IgD-negative memory B cell (primary cell): ENCODE data around the gene ARV1. TPM values are rescaled to one million over a fixed set of nuclear protein-coding genes. Genes with fewer than 3 reads are reported as not detected.

Source experiments
- polyA plus RNA-seq: library from polyadenylated mRNA; unstranded; fragments of 300-500 nt; fragmentation: Illumina TruSeq; gene quantifications from one replicate; pipeline ENCODE4 v1.2.3, GENCODE V29; 2021

The ARV1 gene
- polyA plus RNA-seq, 1 donor from 2014 or later: 29.2 TPM

Other genes starting within 250 kb of the ARV1 start
- gene CAPN9, start 231.7 kb upstream of the ARV1 start, polyA plus RNA-seq: not detected
- gene C1orf198, start 110.6 kb upstream of the ARV1 start, polyA plus RNA-seq: 5.5 TPM
- 12.8 TPM for gene TTC13, start 233 bp upstream of the ARV1 start, polyA plus RNA-seq
- gene FAM89A, start 61.2 kb downstream of the ARV1 start, polyA plus RNA-seq: 6.9 TPM
- not detected for gene TRIM67, start 183.0 kb downstream of the ARV1 start, polyA plus RNA-seq